H9 (cell line): Measurements from ENCODE around the gene ARHGAP15. TPM values are rescaled to one million over a fixed set of nuclear protein-coding genes. Genes with fewer than 3 reads are reported as not detected.

ENCODE experiments used
- DNase-seq: peaks from one replicate; pipeline ENCODE4 v3.0.0-alpha.2; 2017
- H2AFZ ChIP-seq: one replicate; pipeline ENCODE4 v1.6.1; 2013; ENCODE audit warnings: mild to moderate bottlenecking, low read length, control low read depth, moderate library complexity
- H2AK5ac ChIP-seq: 2 replicates; pipeline ENCODE4 v1.6.1; 2013; ENCODE audit warnings: low read length, control low read depth, mixed read lengths; ENCODE audit not compliant: insufficient read length
- H2BK120ac ChIP-seq: one replicate; pipeline ENCODE4 v1.6.1; 2013; ENCODE audit warnings: low read depth, mild to moderate bottlenecking, low read length, control low read depth, inconsistent platforms; ENCODE audit not compliant: poor library complexity, severe bottlenecking
- H2BK12ac ChIP-seq: 2 replicates; pipeline ENCODE4 v1.6.1; 2013; ENCODE audit warnings: low read length, control low read depth, mixed read lengths, low read depth; ENCODE audit not compliant: insufficient read length
- H2BK15ac ChIP-seq: 2 replicates; pipeline ENCODE4 v1.6.1; 2013; ENCODE audit warnings: low read depth, low read length, control low read depth
- H2BK20ac ChIP-seq: one replicate; pipeline ENCODE4 v1.6.1; 2013; ENCODE audit warnings: low read depth, mild to moderate bottlenecking, low read length, control low read depth, inconsistent platforms; ENCODE audit not compliant: poor library complexity, severe bottlenecking
- H2BK5ac ChIP-seq: 2 replicates; pipeline ENCODE4 v1.6.1; 2013; ENCODE audit warnings: low read length, control low read depth, mixed read lengths; ENCODE audit not compliant: insufficient read length
- H3K14ac ChIP-seq: 2 replicates; pipeline ENCODE4 v1.6.1; 2013; ENCODE audit warnings: low read length, control low read depth; ENCODE audit not compliant: insufficient read depth
- H3K18ac ChIP-seq: 2 replicates; pipeline ENCODE4 v1.6.1; 2013; ENCODE audit warnings: low read depth, mild to moderate bottlenecking, mixed read lengths, low read length, control low read depth; ENCODE audit not compliant: insufficient read length
- H3K23ac ChIP-seq: 2 replicates; pipeline ENCODE4 v1.6.1; 2013; ENCODE audit warnings: low read length, control low read depth, mixed read lengths, low read depth; ENCODE audit not compliant: insufficient read length
- H3K23me2 ChIP-seq: 2 replicates; pipeline ENCODE4 v1.6.1; 2013; ENCODE audit warnings: low read depth, mild to moderate bottlenecking, mixed read lengths, low read length, control low read depth; ENCODE audit not compliant: insufficient read length, poor library complexity, severe bottlenecking
- H3K27ac ChIP-seq: 2 replicates; pipeline ENCODE4 v1.5.1; 2013; ENCODE audit warnings: low read length, control low read depth, mixed read lengths, low read depth; ENCODE audit not compliant: insufficient read length
- H3K27me3 ChIP-seq: 2 replicates; pipeline ENCODE4 v1.6.1; 2013; ENCODE audit warnings: low read length, control low read depth, inconsistent platforms; ENCODE audit not compliant: insufficient read depth
- H3K4ac ChIP-seq: 2 replicates; pipeline ENCODE4 v1.6.1; 2013; ENCODE audit warnings: low read depth, mild to moderate bottlenecking, control low read depth, inconsistent platforms, low read length, moderate library complexity
- H3K4me1 ChIP-seq: 2 replicates; pipeline ENCODE4 v1.6.1; 2013; ENCODE audit warnings: low read length, control low read depth, inconsistent platforms; ENCODE audit not compliant: insufficient read depth
- H3K4me2 ChIP-seq: 2 replicates; pipeline ENCODE4 v1.6.1; 2013; ENCODE audit warnings: low read length, control low read depth, mixed read lengths; ENCODE audit not compliant: insufficient read length, insufficient read depth
- H3K56ac ChIP-seq: 2 replicates; pipeline ENCODE4 v1.6.1; 2013; ENCODE audit warnings: low read depth, mild to moderate bottlenecking, mixed read lengths, low read length, control low read depth; ENCODE audit not compliant: insufficient read length
- H3K79me1 ChIP-seq: 2 replicates; pipeline ENCODE4 v1.6.1; 2013; ENCODE audit warnings: low read depth, mild to moderate bottlenecking, moderate library complexity, low read length, control low read depth, inconsistent platforms; ENCODE audit not compliant: insufficient read depth, poor library complexity, severe bottlenecking
- H3K79me2 ChIP-seq: 2 replicates; pipeline ENCODE4 v1.6.1; 2013; ENCODE audit warnings: low read length, control low read depth, inconsistent platforms; ENCODE audit not compliant: insufficient read depth
- H3K9ac ChIP-seq: 2 replicates; pipeline ENCODE4 v1.6.1; 2013; ENCODE audit warnings: low read length, control low read depth, mixed read lengths; ENCODE audit not compliant: insufficient read length; ENCODE audit errors: extremely low read depth
- H3K9me3 ChIP-seq: one replicate; pipeline ENCODE4 v1.6.1; 2013; ENCODE audit warnings: low read depth, low read length, inconsistent platforms; ENCODE audit not compliant: control insufficient read depth
- H3T11ph ChIP-seq: one replicate; pipeline ENCODE4 v1.6.1; 2013; ENCODE audit warnings: mild to moderate bottlenecking, low read length, control low read depth, inconsistent platforms
- H4K20me1 ChIP-seq: one replicate; pipeline ENCODE4 v1.6.1; 2013; ENCODE audit not compliant: control insufficient read depth, insufficient read length, insufficient read depth
- H4K5ac ChIP-seq: 2 replicates; pipeline ENCODE4 v1.6.1; 2013; ENCODE audit warnings: low read depth, mild to moderate bottlenecking, mixed read lengths, low read length, control low read depth; ENCODE audit not compliant: insufficient read length
- H4K8ac ChIP-seq: replicated peaks from 2 replicates; pipeline ENCODE4 v1.6.1; 2013; ENCODE audit warnings: low read length, control low read depth, mixed read lengths, low read depth; ENCODE audit not compliant: insufficient read length
- H4K91ac ChIP-seq: 2 replicates; pipeline ENCODE4 v1.6.1; 2013; ENCODE audit warnings: low read depth, mild to moderate bottlenecking, moderate library complexity, mixed read lengths, low read length, control low read depth; ENCODE audit not compliant: insufficient read length
- H3K27ac Mint-ChIP-seq, 3 experiments: 2 replicates in 2 of 3; 3 replicates in 1 of 3; pipeline ENCODE4 v1.8.0; 2020 to 2021; ENCODE audit warnings: mixed read lengths in 3 of 3, mild to moderate bottlenecking in 1 of 3, moderate library complexity in 1 of 3
- H3K27me3 Mint-ChIP-seq: 2 replicates; pipeline ENCODE4 v1.8.0; 2021; ENCODE audit warnings: low read depth, mild to moderate bottlenecking, moderate library complexity, mixed read lengths
- H3K36me3 Mint-ChIP-seq, 3 experiments: 2 replicates in 2 of 3; 3 replicates in 1 of 3; pipeline ENCODE4 v1.8.0; 2020 to 2021; ENCODE audit warnings: low read depth in 3 of 3, mixed read lengths in 3 of 3; ENCODE audit not compliant: insufficient read depth in 1 of 3
- H3K4me1 Mint-ChIP-seq, 2 experiments: 2 replicates each; pipeline ENCODE4 v1.8.0; 2020; ENCODE audit warnings: mixed read lengths in 2 of 2
- H3K4me3 Mint-ChIP-seq, 2 experiments: 2 replicates in 1 of 2; 3 replicates in 1 of 2; pipeline ENCODE4 v1.8.0; 2020 to 2021; ENCODE audit warnings: mild to moderate bottlenecking in 2 of 2, mixed read lengths in 2 of 2, moderate library complexity in 1 of 2
- H3K9me3 Mint-ChIP-seq, 2 experiments: 2 replicates in 1 of 2; 3 replicates in 1 of 2; pipeline ENCODE4 v1.8.0; 2020; ENCODE audit warnings: mild to moderate bottlenecking in 2 of 2, mixed read lengths in 2 of 2, moderate library complexity in 1 of 2
- CTCF ChIP-seq: fragments of 200-600 bp; sonication (generic); conservative IDR thresholded peaks from 3 replicates; pipeline ENCODE4 v1.8.0; 2021; ENCODE audit warnings: antibody characterized with exemption, mild to moderate bottlenecking
- WGBS: extraction: QIAGEN DNeasy Blood & Tissue Kit; methylation state at CpG from one replicate; pipeline ENCODE4 v1.1.7; 2013; ENCODE audit warnings: missing lambda C conversion rate, low lambda C conversion rate, mixed read lengths; ENCODE audit not compliant: insufficient read length; ENCODE audit errors: extremely low coverage; 5-methylcytosine and 5-hydroxymethylcytosine counted together
- total RNA-seq: library from RNA; stranded (reverse); gene quantifications from 2 replicates; pipeline ENCODE4 v1.2.1, GENCODE V29; 2021

The ARHGAP15 gene
- total RNA-seq, 1 experiment from 2014 or later, result not detected

DNA sequence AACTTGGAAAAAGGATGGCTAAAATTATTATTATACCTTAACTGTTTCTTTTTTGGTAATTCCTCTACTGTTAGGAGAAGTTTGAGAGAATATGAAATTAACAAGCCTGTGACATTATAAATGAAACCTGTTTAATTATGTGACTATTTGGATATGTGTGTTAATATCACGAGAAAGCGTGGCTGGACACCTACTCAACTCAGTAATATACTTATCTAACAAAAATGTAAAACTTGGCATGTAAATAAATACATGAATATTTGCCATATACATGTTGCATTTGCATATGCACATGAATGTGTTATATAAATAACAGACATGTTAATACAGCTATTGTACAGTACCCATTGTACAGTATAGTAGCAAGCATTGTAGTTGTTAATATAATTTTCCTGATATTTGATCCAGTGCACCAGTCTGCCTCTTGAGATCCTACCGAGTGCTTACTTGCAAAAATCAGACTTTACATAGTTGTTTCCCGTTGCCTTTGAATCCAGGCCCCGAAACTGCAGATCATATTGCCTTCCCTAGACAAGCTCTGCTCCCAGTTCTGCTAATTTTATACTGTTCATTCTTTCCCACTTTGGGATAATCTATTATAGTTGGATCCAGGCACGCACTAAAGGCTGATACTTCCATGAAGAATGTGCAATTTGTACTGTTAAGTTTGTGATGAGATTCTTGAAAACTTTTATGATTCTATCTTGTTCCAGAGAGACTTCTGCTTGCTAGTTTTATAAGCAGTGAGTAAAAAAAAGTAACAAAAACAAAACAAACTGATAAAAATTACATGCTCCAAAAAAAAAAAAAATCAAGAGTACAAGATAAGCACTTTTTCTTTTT lies 395.6 kb downstream of the ARHGAP15 start:
- Histone ChIP-seq H3K23me2 (no peaks in the 10 kb centered on the region), H3K27ac (no peak overlapping the region), H3K79me2 (no peaks in the 10 kb centered on the region), H2BK12ac (no peak overlapping the region), H3K27me3 (no peaks in the 10 kb centered on the region), H3K14ac (no peak overlapping the region), H3K9me3 (no peaks in the 10 kb centered on the region), H2BK15ac (no peak overlapping the region), H3K18ac (no peak overlapping the region), H3K23ac (no peak overlapping the region), H3K4me1 (no peaks in the 10 kb centered on the region), H3K79me1 (no peaks in the 10 kb centered on the region), H4K5ac (no peak overlapping the region), H3T11ph (no peak overlapping the region), H4K91ac (no peak overlapping the region), H3K4ac (no peak overlapping the region), H4K8ac (no peak overlapping the region), H2BK120ac (no peak overlapping the region), H3K4me2 (no peak overlapping the region), H2BK5ac (no peak overlapping the region), H2AFZ (no peak overlapping the region), H2BK20ac (no peak overlapping the region), H3K56ac (no peak overlapping the region), H3K9ac (no peak overlapping the region), H4K20me1 (no peaks in the 10 kb centered on the region), H2AK5ac (no peak overlapping the region)
- WGBS, result no CpG with 5 or more reads among the region's 6 CpGs
- no peak for TF ChIP-seq CTCF
- peaks cover 5 to 9% of the 10 kb centered on the region in 2 experiments for H3K4me1 Mint-ChIP-seq
- no peaks in the 10 kb centered on the region for H3K9me3 Mint-ChIP-seq
- H3K27ac Mint-ChIP-seq, result no peak overlapping the region
- no peaks in the 10 kb centered on the region for H3K36me3 Mint-ChIP-seq
- no peaks in the 10 kb centered on the region for H3K27me3 Mint-ChIP-seq
- no peak overlapping the region for H3K4me3 Mint-ChIP-seq
- no peak for DNase-seq
